Suprapubic skin (tissue), 4 donors: ENCODE data around the gene ALLC.

ENCODE experiments used
- CTCF ChIP-seq, 2 donors: fragments of 200-600 bp in 1 of 2; fragments of 450-650 bp in 1 of 2; sonication (generic) in 1 of 2; IDR thresholded peaks; one replicate each; pipeline ENCODE4 v1.5.1; 2016 to 2019; ENCODE audit warnings: antibody characterized with exemption in 2 of 2, mild to moderate bottlenecking in 1 of 2, moderate library complexity in 1 of 2
- EP300 ChIP-seq: sonication (generic); formaldehyde crosslinking; IDR thresholded peaks from one replicate; pipeline ENCODE4 v1.6.1; 2017; ENCODE audit warnings: antibody characterized with exemption
- POLR2A ChIP-seq, 2 donors: fragments of 450-650 bp; IDR thresholded peaks; one replicate each; pipeline ENCODE4 v1.6.1; 2017; ENCODE audit warnings: antibody characterized with exemption in 2 of 2, mild to moderate bottlenecking in 2 of 2, moderate library complexity in 2 of 2
- POLR2AphosphoS5 ChIP-seq, 3 donors: sonication (generic); formaldehyde crosslinking; IDR thresholded peaks; one replicate each; pipeline ENCODE4 v1.6.1; 2017; ENCODE audit warnings: antibody characterized with exemption in 3 of 3

- TF ChIP-seq CTCF (IDR thresholded peaks at IDR 0.05) (no peak), POLR2AphosphoS5 (IDR thresholded peaks at IDR 0.05) (no peak), EP300 (no peak), POLR2A (IDR thresholded peaks at IDR 0.05) (no peak)
Observed at GRCh38 chr2:3608373-3609278, 49.4 kb upstream of the ALLC start.
